NCI-H1930 (cell line): ENCODE data around the gene THAP8.

Experiments
- DNase-seq, 2 experiments: peaks; one replicate each; lab custom pipeline; 2025; lab: John Stamatoyannopoulos, UW

The THAP8 gene

DNA sequence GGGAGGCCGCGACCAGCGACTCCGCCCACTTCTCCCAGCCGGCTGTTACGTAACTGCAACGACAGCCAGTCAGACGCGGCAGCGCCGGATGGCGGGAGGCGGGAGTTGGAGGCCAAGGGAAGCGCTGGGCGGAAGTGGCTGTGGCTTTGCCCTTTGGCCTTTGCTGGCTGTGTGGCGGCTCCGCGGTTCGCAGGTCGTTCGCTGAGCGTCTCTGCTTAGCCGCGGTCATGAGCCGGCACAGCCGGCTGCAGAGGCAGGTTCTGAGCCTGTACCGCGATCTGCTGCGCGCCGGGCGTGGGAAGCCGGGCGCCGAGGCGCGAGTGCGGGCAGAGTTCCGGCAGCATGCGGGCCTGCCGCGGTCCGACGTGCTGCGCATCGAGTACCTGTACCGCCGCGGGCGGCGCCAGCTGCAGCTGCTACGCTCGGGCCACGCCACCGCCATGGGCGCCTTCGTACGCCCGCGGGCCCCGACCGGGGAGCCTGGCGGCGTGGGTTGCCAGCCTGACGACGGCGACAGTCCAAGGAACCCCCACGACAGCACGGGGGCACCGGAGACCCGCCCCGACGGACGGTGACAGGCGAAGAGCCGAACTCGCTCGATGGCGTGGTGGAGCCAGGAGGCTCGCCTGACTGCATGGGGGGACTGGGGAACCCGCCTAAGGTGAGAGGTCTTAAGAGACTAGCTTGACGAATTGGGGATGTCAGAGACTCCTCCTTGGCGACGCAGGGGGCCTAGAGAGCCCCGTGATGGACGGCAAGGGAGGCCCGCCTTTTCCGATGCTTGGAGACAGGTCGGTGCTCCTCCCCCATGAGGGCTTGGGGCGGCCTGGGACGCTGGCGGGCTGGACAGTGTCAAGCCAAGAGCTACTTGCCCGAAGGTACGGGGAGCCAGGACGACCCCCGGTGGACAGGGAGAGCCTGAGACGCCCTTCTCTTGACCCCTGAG lies 58.8 kb downstream of the THAP8 start, which contains the start of gene SDHAF1:
Gene SDHAF1 (plus strand): TSS at position 141 of the 946 bp plus-strand sequence. CDS start 87 bp downstream, at position 228.
- DNase-seq = peak; percentile 92 to 94

GRCh38 chr19:35993923-35994598 lies 60.0 kb downstream of the THAP8 start:
- DNase-seq = peak in 1 of 2 experiments; percentile 33

GRCh38 chr19:35992907-35993765 lies 60.9 kb downstream of the THAP8 start:
- DNase-seq = no peak

DNA sequence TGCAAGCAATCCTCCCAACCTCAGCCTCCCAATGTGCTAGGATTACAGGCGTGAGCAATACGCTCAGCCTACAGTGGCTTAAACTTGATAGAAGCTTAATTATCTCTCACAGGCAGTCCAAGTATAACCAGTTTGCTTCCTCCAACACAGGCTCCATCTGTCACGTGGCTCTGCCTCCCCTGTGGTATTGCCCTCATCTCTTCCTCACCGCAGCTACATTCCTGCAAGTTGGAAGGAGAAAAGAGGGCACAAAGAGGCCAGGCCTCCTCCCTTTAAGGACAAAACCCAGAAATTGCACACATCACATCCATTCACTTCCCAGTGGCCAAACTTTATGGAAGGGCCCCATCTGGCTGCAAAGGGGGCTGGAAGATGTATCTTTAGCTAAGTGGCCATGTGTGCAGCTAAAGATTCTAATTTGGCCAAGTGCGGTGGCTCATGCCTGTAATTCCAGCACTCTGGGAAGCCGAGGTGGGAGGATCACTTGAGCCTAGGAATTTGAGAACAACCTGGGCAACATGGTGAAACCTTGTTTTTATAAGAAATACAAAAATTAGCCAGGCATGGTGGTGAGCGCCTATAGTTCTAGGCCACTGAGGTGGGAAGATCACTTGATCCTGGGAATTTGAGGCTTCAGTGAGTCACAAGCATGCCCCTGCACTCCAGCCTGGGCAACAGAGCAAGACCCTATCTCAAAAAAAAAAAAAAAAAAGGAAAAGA lies 62.2 kb downstream of the THAP8 start:
- no peak for DNase-seq

DNA sequence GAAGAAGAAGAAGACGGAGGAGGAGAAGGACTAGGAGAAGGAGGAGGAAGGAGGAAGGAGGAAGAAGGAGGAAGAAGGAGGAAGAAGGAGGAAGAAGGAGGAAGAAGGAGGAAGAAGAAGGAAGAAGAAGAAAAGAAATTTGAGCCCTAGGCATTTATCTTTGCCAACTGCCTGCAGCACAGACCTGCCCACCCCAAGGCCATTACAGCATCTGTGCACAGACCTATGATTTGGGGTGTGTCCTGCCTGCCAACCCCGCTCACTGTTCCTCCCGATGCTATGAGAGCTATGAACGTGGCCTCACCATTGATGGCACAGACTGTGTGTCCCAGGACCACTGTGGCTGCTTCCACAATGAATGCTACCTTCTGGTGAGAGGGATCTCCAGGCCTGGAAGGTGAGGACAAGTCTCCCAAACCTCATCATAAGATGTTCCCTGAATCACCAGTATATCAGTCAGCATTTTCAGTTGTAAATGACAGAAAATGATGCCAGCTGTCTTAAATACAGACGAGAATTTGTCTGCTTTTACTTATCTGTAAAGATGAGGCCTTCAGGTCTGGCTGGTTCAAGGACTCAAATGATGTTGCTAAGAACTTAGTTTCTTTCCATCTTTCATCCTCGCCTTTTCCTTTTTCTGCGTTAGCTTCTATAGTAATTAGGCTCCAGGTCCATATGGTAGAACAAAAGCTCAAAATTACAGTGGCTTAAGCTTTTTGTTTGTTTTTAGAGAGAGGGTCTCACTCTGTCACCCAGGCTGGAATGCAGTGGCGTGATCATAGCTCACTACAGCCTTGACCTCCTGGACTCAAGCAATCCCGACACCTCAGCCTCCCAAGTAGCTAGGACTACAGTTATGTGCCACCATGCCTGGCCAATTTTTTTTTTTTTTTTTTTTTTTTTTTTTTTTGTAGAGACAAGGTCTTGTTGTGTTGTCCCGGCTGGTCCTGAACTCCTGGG lies 63.0 kb downstream of the THAP8 start:
- no peak for DNase-seq

DNA sequence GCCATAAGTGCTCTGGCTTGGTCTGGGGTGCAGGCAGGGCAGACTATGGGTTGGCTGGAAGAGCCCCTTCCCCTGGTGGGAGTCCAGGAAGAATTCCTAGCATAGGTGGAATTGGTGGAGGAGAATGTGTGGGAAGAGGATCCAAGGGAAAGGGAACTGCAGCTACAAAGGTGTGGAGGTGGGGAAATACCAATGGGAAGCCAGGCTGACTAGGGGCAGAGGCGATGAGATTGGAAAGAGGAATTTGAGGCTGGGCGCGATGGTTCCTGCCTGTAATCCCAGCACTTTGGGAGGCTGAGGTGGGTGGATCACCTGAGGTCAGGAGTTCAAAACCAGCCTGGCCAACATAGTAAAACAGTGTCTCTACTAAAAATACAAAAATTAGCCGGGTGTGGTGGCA lies 63.9 kb downstream of the THAP8 start:
- DNase-seq = no peak

- no peak for DNase-seq
Observed at GRCh38 chr19:35988824-35989223, 65.3 kb downstream of the THAP8 start.

GRCh38 chr19:35987571-35987896 lies 66.6 kb downstream of the THAP8 start:
- DNase-seq = no peak

DNA sequence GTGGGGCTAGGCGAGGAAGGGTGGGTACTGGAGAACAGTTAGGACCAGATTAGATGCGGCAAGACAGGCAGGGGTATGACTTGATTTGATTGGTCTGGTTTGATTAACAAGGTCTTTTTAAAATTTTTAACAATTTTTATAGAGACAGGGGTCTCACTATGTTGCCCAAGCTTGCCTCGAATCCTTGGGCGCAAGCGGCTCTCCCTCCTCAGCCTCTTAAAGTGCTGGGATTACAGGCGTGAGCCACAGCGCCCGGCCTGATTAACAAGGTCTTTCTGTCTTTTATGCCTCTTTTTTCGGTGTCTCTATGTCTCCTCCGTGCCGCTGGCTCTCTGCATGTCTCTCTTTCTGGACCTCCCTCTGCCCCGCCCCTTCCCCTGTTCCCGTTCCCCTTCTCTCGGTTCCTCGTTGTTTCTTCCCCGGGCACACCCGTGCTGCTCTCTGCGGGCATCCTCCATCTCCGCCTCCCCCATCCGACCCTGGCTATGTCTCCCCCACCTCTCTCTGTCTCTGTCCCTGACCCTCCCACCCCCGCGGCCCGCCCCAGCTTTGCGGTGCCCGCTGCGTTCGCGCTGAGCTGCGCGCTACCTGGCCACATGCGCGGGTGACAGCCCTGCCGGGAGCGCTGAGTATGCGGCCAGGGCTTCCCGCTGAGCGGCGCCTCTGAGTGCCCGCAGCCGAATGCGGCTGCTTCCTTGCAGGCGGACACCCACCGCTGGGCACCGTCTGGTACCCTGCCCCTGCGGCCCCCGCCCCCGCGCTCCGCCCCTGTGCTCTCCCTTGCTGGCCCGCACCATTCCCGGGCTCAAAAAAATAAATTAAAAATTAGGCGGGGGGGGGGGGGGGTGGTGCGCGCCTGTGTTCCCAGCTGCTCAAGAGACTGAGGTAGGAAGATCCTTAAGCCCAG lies 67.2 kb downstream of the THAP8 start:
- peak; percentile 16 to 43 for DNase-seq

DNA sequence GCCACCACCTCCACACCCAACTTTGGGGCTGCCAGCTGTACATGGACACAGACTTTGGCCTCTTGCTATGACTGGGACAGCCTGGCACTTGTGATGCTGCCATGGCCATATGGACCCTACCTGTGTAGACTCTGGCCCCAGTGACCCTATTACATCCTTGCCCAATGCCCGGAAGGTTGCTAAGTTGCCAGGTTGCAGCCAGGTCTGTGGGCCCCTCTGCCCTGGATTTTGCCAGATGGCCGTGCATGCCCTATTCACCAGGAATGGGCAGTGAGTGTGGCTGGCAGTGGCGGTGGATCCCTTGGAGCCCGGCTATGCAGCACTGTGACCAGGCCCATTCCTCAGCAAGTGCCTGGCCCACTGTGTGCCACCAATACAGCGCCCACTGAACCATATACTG lies 68.0 kb downstream of the THAP8 start:
- no peak for DNase-seq
